Activated naive CD8-positive, alpha-beta T cell treated with anti-CD3 and anti-CD28 coated beads for 36 hours (primary cell): ENCODE measurements around the gene MLXIP. TPM values are rescaled to one million over a fixed set of nuclear protein-coding genes. Genes with fewer than 3 reads are reported as not detected.

ENCODE experiments used
- DNase-seq: peaks from one replicate; pipeline ENCODE4 v3.0.0; 2021
- H3K27ac Mint-ChIP-seq: one replicate; pipeline ENCODE4 v1.8.0; 2022; ENCODE audit warnings: mild to moderate bottlenecking, moderate library complexity, mixed read lengths
- H3K27me3 Mint-ChIP-seq: one replicate; pipeline ENCODE4 v1.8.0; 2022; ENCODE audit warnings: mild to moderate bottlenecking, mixed read lengths
- H3K36me3 Mint-ChIP-seq: one replicate; pipeline ENCODE4 v1.8.0; 2021; ENCODE audit warnings: mild to moderate bottlenecking, mixed read lengths
- H3K4me1 Mint-ChIP-seq: one replicate; pipeline ENCODE4 v1.8.0; 2021; ENCODE audit warnings: mixed read lengths
- H3K4me3 Mint-ChIP-seq: one replicate; pipeline ENCODE4 v1.8.0; 2022; ENCODE audit warnings: mild to moderate bottlenecking, moderate library complexity, mixed read lengths
- H3K9me3 Mint-ChIP-seq: one replicate; pipeline ENCODE4 v1.8.0; 2022; ENCODE audit warnings: mixed read lengths
- total RNA-seq, 2 experiments: library from RNA; stranded (reverse); gene quantifications; one replicate each; pipeline ENCODE4 v1.2.3, GENCODE V29; 2021

The MLXIP gene
- total RNA-seq, 2 experiments from 2014 or later = 29.0 to 30.1 TPM

- H3K9me3 Mint-ChIP-seq = no peaks in the 10 kb centered on the region
- H3K27me3 Mint-ChIP-seq = no peaks in the 10 kb centered on the region
- DNase-seq = no peak
- H3K4me3 Mint-ChIP-seq = peak overlapping the region; percentile 94
- peaks cover 60% of the 10 kb centered on the region for H3K4me1 Mint-ChIP-seq
- H3K27ac Mint-ChIP-seq = peak overlapping the region; percentile 82
- peaks cover 43% of the 10 kb centered on the region for H3K36me3 Mint-ChIP-seq
Observed at GRCh38 chr12:122081083-122081696, 2.6 kb downstream of the MLXIP start.

GRCh38 chr12:122081697-122082221, 3.2 kb downstream of the MLXIP start:
- Mint-ChIP-seq H3K9me3 (no peaks in the 10 kb centered on the region), H3K27ac (peak overlapping the region; percentile 82), H3K36me3 (peaks cover 46% of the 10 kb centered on the region), H3K27me3 (no peaks in the 10 kb centered on the region), H3K4me1 (peaks cover 63% of the 10 kb centered on the region), H3K4me3 (peak overlapping the region; percentile 94)
- no peak for DNase-seq

- DNase-seq = no peak
- H3K27ac Mint-ChIP-seq = peak overlapping the region; percentile 84
- H3K36me3 Mint-ChIP-seq = peaks cover 51% of the 10 kb centered on the region
- no peaks in the 10 kb centered on the region for H3K9me3 Mint-ChIP-seq
- peaks cover 70% of the 10 kb centered on the region for H3K4me1 Mint-ChIP-seq
- peak overlapping the region; percentile 94 for H3K4me3 Mint-ChIP-seq
- H3K27me3 Mint-ChIP-seq = no peaks in the 10 kb centered on the region
Observed at GRCh38 chr12:122082621-122083356, 4.2 kb downstream of the MLXIP start.

- H3K36me3 Mint-ChIP-seq = peaks cover 61% of the 10 kb centered on the region
- peak overlapping the region; percentile 84 for H3K27ac Mint-ChIP-seq
- H3K27me3 Mint-ChIP-seq = no peaks in the 10 kb centered on the region
- peaks cover 86% of the 10 kb centered on the region for H3K4me1 Mint-ChIP-seq
- H3K9me3 Mint-ChIP-seq = no peaks in the 10 kb centered on the region
- no peak for DNase-seq
- no peak overlapping the region for H3K4me3 Mint-ChIP-seq
Observed at GRCh38 chr12:122084857-122085405, 6.4 kb downstream of the MLXIP start.

GRCh38 chr12:122085591-122085990, 7.0 kb downstream of the MLXIP start:
- Mint-ChIP-seq H3K27me3 (no peaks in the 10 kb centered on the region), H3K9me3 (no peaks in the 10 kb centered on the region), H3K27ac (peak overlapping the region; percentile 88), H3K4me1 (peaks cover 90% of the 10 kb centered on the region), H3K36me3 (peaks cover 56% of the 10 kb centered on the region), H3K4me3 (peak overlapping the region; percentile 60)
- no peak for DNase-seq

- Mint-ChIP-seq H3K27me3 (no peaks in the 10 kb centered on the region), H3K36me3 (peaks cover 57% of the 10 kb centered on the region), H3K4me1 (peaks cover 93% of the 10 kb centered on the region), H3K4me3 (peak overlapping the region; percentile 60), H3K9me3 (no peaks in the 10 kb centered on the region), H3K27ac (peak overlapping the region; percentile 88)
- no peak for DNase-seq
Observed at GRCh38 chr12:122086116-122086515, 7.6 kb downstream of the MLXIP start.

- peaks cover 93% of the 10 kb centered on the region for H3K4me1 Mint-ChIP-seq
- no peaks in the 10 kb centered on the region for H3K27me3 Mint-ChIP-seq
- no peaks in the 10 kb centered on the region for H3K9me3 Mint-ChIP-seq
- H3K27ac Mint-ChIP-seq = peak overlapping the region; percentile 88
- H3K4me3 Mint-ChIP-seq = peak overlapping the region; percentile 60
- DNase-seq = no peak
- peaks cover 57% of the 10 kb centered on the region for H3K36me3 Mint-ChIP-seq
Observed at GRCh38 chr12:122086641-122087285, 8.2 kb downstream of the MLXIP start.

- DNase-seq = no peak
- peaks cover 61% of the 10 kb centered on the region for H3K36me3 Mint-ChIP-seq
- H3K27ac Mint-ChIP-seq = peak overlapping the region; percentile 88
- H3K4me3 Mint-ChIP-seq = no peak overlapping the region
- no peaks in the 10 kb centered on the region for H3K9me3 Mint-ChIP-seq
- H3K27me3 Mint-ChIP-seq = no peaks in the 10 kb centered on the region
- H3K4me1 Mint-ChIP-seq = peaks cover 88% of the 10 kb centered on the region
Observed at GRCh38 chr12:122087431-122088178, 9.0 kb downstream of the MLXIP start.

GRCh38 chr12:122088179-122088810, 9.7 kb downstream of the MLXIP start:
- H3K4me1 Mint-ChIP-seq = peaks cover 81% of the 10 kb centered on the region
- no peaks in the 10 kb centered on the region for H3K9me3 Mint-ChIP-seq
- peaks cover 55% of the 10 kb centered on the region for H3K36me3 Mint-ChIP-seq
- H3K4me3 Mint-ChIP-seq = no peak overlapping the region
- peak overlapping the region; percentile 88 for H3K27ac Mint-ChIP-seq
- no peak for DNase-seq
- no peaks in the 10 kb centered on the region for H3K27me3 Mint-ChIP-seq

- peaks cover 73% of the 10 kb centered on the region for H3K4me1 Mint-ChIP-seq
- peak overlapping the region; percentile 34 for H3K27ac Mint-ChIP-seq
- no peak for DNase-seq
- no peaks in the 10 kb centered on the region for H3K9me3 Mint-ChIP-seq
- H3K4me3 Mint-ChIP-seq = no peak overlapping the region
- no peaks in the 10 kb centered on the region for H3K27me3 Mint-ChIP-seq
- peaks cover 47% of the 10 kb centered on the region for H3K36me3 Mint-ChIP-seq
Observed at GRCh38 chr12:122089077-122089476, 10.5 kb downstream of the MLXIP start.

GRCh38 chr12:122090759-122091515, 12.4 kb downstream of the MLXIP start:
- peaks cover 34% of the 10 kb centered on the region for H3K36me3 Mint-ChIP-seq
- H3K4me3 Mint-ChIP-seq = no peak overlapping the region
- H3K27me3 Mint-ChIP-seq = no peaks in the 10 kb centered on the region
- peaks cover 58% of the 10 kb centered on the region for H3K4me1 Mint-ChIP-seq
- peak overlapping the region; percentile 14 for H3K27ac Mint-ChIP-seq
- H3K9me3 Mint-ChIP-seq = no peaks in the 10 kb centered on the region
- DNase-seq = no peak

- peaks cover 20% of the 10 kb centered on the region for H3K36me3 Mint-ChIP-seq
- H3K27ac Mint-ChIP-seq = no peak overlapping the region
- DNase-seq = no peak
- peaks cover 54% of the 10 kb centered on the region for H3K4me1 Mint-ChIP-seq
- no peak overlapping the region for H3K4me3 Mint-ChIP-seq
- no peaks in the 10 kb centered on the region for H3K27me3 Mint-ChIP-seq
- H3K9me3 Mint-ChIP-seq = no peaks in the 10 kb centered on the region
Observed at GRCh38 chr12:122093098-122093883, 14.7 kb downstream of the MLXIP start.

- DNase-seq = no peak
- Mint-ChIP-seq H3K9me3 (no peaks in the 10 kb centered on the region), H3K27ac (no peak overlapping the region), H3K27me3 (no peaks in the 10 kb centered on the region), H3K4me3 (no peak overlapping the region), H3K4me1 (peaks cover 56% of the 10 kb centered on the region), H3K36me3 (peaks cover 16% of the 10 kb centered on the region)
Observed at GRCh38 chr12:122094137-122094734, 15.7 kb downstream of the MLXIP start.
